HepG2 (cell line): ENCODE data around the gene SART1. TPM values are rescaled to one million over a fixed set of nuclear protein-coding genes. Genes with fewer than 3 reads are reported as not detected.

Source experiments
- ATAC-seq: fragments of 200-7000 bp; cut with Tn5 transposase; 3 replicates; pipeline ENCODE4 v1.9.1; 2020; ENCODE audit warnings: mild to moderate bottlenecking, moderate library complexity
- BruUV-seq: library from RNA; stranded (reverse); fragments of 400-500 nt; replicated peaks from 2 replicates; lab custom pipeline; 2021; lab: Mats Ljungman, UMichigan
- CTCF ChIA-PET: fragments of 300-600 bp; formaldehyde crosslinking; extraction: SDS; loops from one replicate; lab custom pipeline; 2021; ENCODE audit warnings: low total read pairs, inconsistent platforms, low intra/inter-chr PET ratio; lab: Yijun Ruan, JAX
- POLR2A ChIA-PET: fragments of 350-600 bp; sonication (Branson Sonifier 250); formaldehyde crosslinking; loops from one replicate; lab custom pipeline; 2020; ENCODE audit warnings: antibody characterized with exemption, inconsistent platforms; lab: Yijun Ruan, JAX
- DNase-seq: peaks from one replicate; pipeline ENCODE4 v3.0.0-alpha.2; 2015; ENCODE audit warnings: low spot score
- FAIRE-seq: peaks from 3 replicates; lab custom pipeline; 2011; peaks lifted over from hg19 to GRCh38; lab: Jason Lieb, UNC
- H2AFZ ChIP-seq: one replicate; pipeline ENCODE4 v1.6.1; 2011; ENCODE audit warnings: low read length, inconsistent platforms
- H3K27ac ChIP-seq: fragments of 300-600 bp; 3 replicates; pipeline ENCODE4 v1.8.0; 2011; ENCODE audit warnings: mixed run types, mild to moderate bottlenecking, mixed read lengths, low read length, inconsistent platforms; ENCODE audit not compliant: insufficient read depth; ENCODE audit errors: extremely low read length
- H3K27me3 ChIP-seq, 2 experiments: fragments of 200-600 bp in 1 of 2; 2 replicates in 1 of 2; 3 replicates in 1 of 2; pipeline versions ENCODE4 v1.6.0 to v1.8.0; 2011; ENCODE audit warnings: low read length in 2 of 2, mild to moderate bottlenecking in 2 of 2, moderate library complexity in 2 of 2, inconsistent platforms in 1 of 2; ENCODE audit not compliant: insufficient read depth in 2 of 2, control insufficient read depth in 1 of 2
- H3K36me3 ChIP-seq, 2 experiments: fragments of 200-600 bp in 1 of 2; replicated peaks in 1 of 2; 2 replicates in 1 of 2; 3 replicates in 1 of 2; pipeline versions ENCODE4 v1.5.1 to v1.8.0; 2011; ENCODE audit warnings: low read length in 2 of 2, inconsistent platforms in 1 of 2; ENCODE audit not compliant: insufficient read depth in 2 of 2, control insufficient read depth in 1 of 2
- H3K4me1 ChIP-seq: 2 replicates; pipeline ENCODE4 v1.5.1; 2012; ENCODE audit warnings: low read length, inconsistent platforms; ENCODE audit not compliant: insufficient read depth
- H3K4me2 ChIP-seq: 2 replicates; pipeline ENCODE4 v1.6.0; 2011; ENCODE audit warnings: low read depth, low read length, inconsistent platforms
- H3K4me3 ChIP-seq, 3 experiments: fragments of 200-600 bp in 1 of 3; sonication (generic), shearing (Covaris generic) in 1 of 3; replicated peaks in 1 of 3; 2 replicates each; pipeline ENCODE4 v1.5.1; 2011 to 2016; ENCODE audit warnings: low read length in 3 of 3, inconsistent platforms in 2 of 3, low read depth in 2 of 3, mild to moderate bottlenecking in 2 of 3, control low read depth in 1 of 3, mixed read lengths in 1 of 3; ENCODE audit not compliant: insufficient read depth in 1 of 3
- H3K79me2 ChIP-seq: one replicate; pipeline ENCODE4 v1.6.1; 2011; ENCODE audit warnings: low read length, inconsistent platforms; ENCODE audit not compliant: insufficient read depth
- H3K9ac ChIP-seq: 2 replicates; pipeline ENCODE4 v1.6.0; 2011; ENCODE audit warnings: mild to moderate bottlenecking, low read depth, low read length, inconsistent platforms; ENCODE audit not compliant: insufficient read depth
- H3K9me3 ChIP-seq: 2 replicates; pipeline ENCODE4 v1.5.1; 2012; ENCODE audit warnings: mild to moderate bottlenecking, low read length
- H4K20me1 ChIP-seq: 2 replicates; pipeline ENCODE4 v1.6.0; 2011; ENCODE audit warnings: inconsistent platforms, mild to moderate bottlenecking, low read length, moderate library complexity; ENCODE audit not compliant: insufficient read depth
- AGO2 ChIP-seq: fragments of 200-400 bp; formaldehyde crosslinking; optimal IDR thresholded peaks from 2 replicates; pipeline ENCODE3; 2017; ENCODE audit warnings: mild to moderate bottlenecking, low read depth, low read length, moderate library complexity
- ARID4A ChIP-seq: sonication (generic); formaldehyde crosslinking; IDR thresholded peaks from 2 replicates; pipeline ENCODE4 v1.5.0; 2020; ENCODE audit warnings: mild to moderate bottlenecking, missing genetic modification reagents, borderline replicate concordance
- GABPB1 ChIP-seq: IDR thresholded peaks from 2 replicates; pipeline ENCODE4 v1.6.1; 2016; ENCODE audit warnings: mild to moderate bottlenecking, missing genetic modification reagents, moderate library complexity, missing compliant biosample characterization
- HNRNPL ChIP-seq: fragments of 200-400 bp; formaldehyde crosslinking; IDR thresholded peaks from 2 replicates; pipeline ENCODE4 v1.6.1; 2017; ENCODE audit warnings: mild to moderate bottlenecking, low read depth, low read length
- MLXIP ChIP-seq: sonication (generic); formaldehyde crosslinking; IDR thresholded peaks from 2 replicates; pipeline ENCODE4 v1.9.0; 2021; ENCODE audit warnings: missing genetic modification reagents, borderline replicate concordance
- MTF1 ChIP-seq: sonication (generic); formaldehyde crosslinking; IDR thresholded peaks from 2 replicates; pipeline ENCODE4 v1.5.0; 2020; ENCODE audit warnings: missing genetic modification reagents
- RBFOX2 ChIP-seq: fragments of 200-400 bp; formaldehyde crosslinking; IDR thresholded peaks from 2 replicates; pipeline ENCODE4 v1.6.1; 2017; ENCODE audit warnings: low read depth, mild to moderate bottlenecking, low read length
- ZBTB38 ChIP-seq: sonication (generic); formaldehyde crosslinking; IDR thresholded peaks from 2 replicates; pipeline ENCODE4 v1.5.1; 2020; ENCODE audit warnings: mild to moderate bottlenecking, missing genetic modification reagents
- ZMAT3 ChIP-seq: sonication (generic); formaldehyde crosslinking; conservative IDR thresholded peaks from 2 replicates; pipeline ENCODE4 v1.7.0; 2021; ENCODE audit warnings: missing genetic modification reagents
- ZNF234 ChIP-seq: sonication (generic); formaldehyde crosslinking; conservative IDR thresholded peaks from 2 replicates; pipeline ENCODE4 v1.5.1; 2020; ENCODE audit warnings: mild to moderate bottlenecking, missing genetic modification reagents
- ZNF501 ChIP-seq: sonication (generic); formaldehyde crosslinking; IDR thresholded peaks from 2 replicates; pipeline ENCODE4 v1.5.1; 2020; ENCODE audit warnings: mild to moderate bottlenecking, moderate library complexity, missing genetic modification reagents
- ZNF572 ChIP-seq: sonication (generic); formaldehyde crosslinking; IDR thresholded peaks from 2 replicates; pipeline ENCODE4 v1.5.1; 2020; ENCODE audit warnings: mild to moderate bottlenecking, missing genetic modification reagents
- ZNF577 ChIP-seq: sonication (generic); formaldehyde crosslinking; IDR thresholded peaks from 2 replicates; pipeline ENCODE4 v1.4.0; 2020; ENCODE audit warnings: mild to moderate bottlenecking, low read depth, missing genetic modification reagents, borderline replicate concordance
- ZNF883 ChIP-seq: sonication (generic); formaldehyde crosslinking; IDR thresholded peaks from 2 replicates; pipeline ENCODE4 v1.5.1; 2020; ENCODE audit warnings: mild to moderate bottlenecking, missing genetic modification reagents; ENCODE audit errors: not compliant biosample characterization
- WGBS: methylation state at CpG from one replicate; pipeline ENCODE4 v1.1.6; 2017; ENCODE audit warnings: low lambda C conversion rate; 5-methylcytosine and 5-hydroxymethylcytosine counted together
- in situ Hi-C: cut with HindIII; loops from 2 replicates; pipeline ENCODE4 v1.10.0; 2017; ENCODE audit warnings: low pct_unique_long_range_greater_than_20kb; ENCODE audit not compliant: extremely low pct_ligation_motif_present
- intact Hi-C: fragments of 100-400 bp; cut with micrococcal nuclease; formaldehyde crosslinking; loops from one replicate; pipeline ENCODE4 v1.10.0; 2022; ENCODE audit not compliant: unreplicated experiment
- polyA plus RNA-seq, 8 experiments: library from polyadenylated mRNA; depleted of rRNA in 3 of 8; stranded (reverse) in 7 of 8; unstranded in 1 of 8; fragments of >200 nt; fragmentation: Illumina TruSeq in 4 of 8; extraction: Trizol in 4 of 8; gene quantifications; 2 replicates each; pipeline versions ENCODE4 v1.2.1 to v1.2.3, GENCODE V29; 2011 to 2016; ENCODE audit warnings: low read depth in 4 of 8, missing spikeins in 1 of 8, mixed read lengths in 1 of 8; ENCODE audit not compliant: insufficient read depth in 1 of 8
- total RNA-seq, 5 experiments: library from RNA; depleted of rRNA; stranded (reverse); fragments of >200 nt; fragmentation: Illumina TruSeq; extraction: Trizol; gene quantifications; 2 replicates each; pipeline ENCODE4 v1.2.3, GENCODE V29; 2016; ENCODE audit warnings: low read depth in 1 of 5

The SART1 gene
- total and polyA plus RNA-seq, 2 of the 13 experiments (the other 11 are each of a cell fraction or from before 2014, with no cell fraction given), result 11.3 to 22.5 TPM

GRCh38 chr11:65917434-65918210 is 43.9 kb upstream of the SART1 start:
- TF ChIP-seq MTF1 (CRISPR knock-in tag) (no peak), HNRNPL (peak; percentile 95), ZBTB38 (CRISPR knock-in tag) (peak; percentile 51), ZNF572 (CRISPR knock-in tag) (peak; percentile 45; the same call in 1 of the 2 replicates), ZNF577 (CRISPR knock-in tag) (no peak), MLXIP (no peak), RBFOX2 (peak; percentile 72), ZMAT3 (no peak), GABPB1 (peak; percentile 21; the same call in 1 of the 2 replicates), ARID4A (CRISPR knock-in tag) (0 out of 2 replicates have a peak, but pooled peaks have one; percentile 8), ZNF501 (CRISPR knock-in tag) (peak; percentile 42), AGO2 (peak; percentile 77), ZNF883 (CRISPR knock-in tag) (no peak), ZNF234 (CRISPR knock-in tag) (0 out of 2 replicates have a peak, but pooled peaks have one; percentile 29)
- intact Hi-C loops (loop anchor here (2.0 kb wide), 1 partner anchor 27 kb away; the partner anchor contains the start of gene CCDC85B), in situ Hi-C loops (no loop called here)
- Histone ChIP-seq H3K36me3 (no peaks in the 10 kb centered on the region; a peak in 1 of 5 replicates), H3K79me2 (peaks cover 11% of the 10 kb centered on the region), H2AFZ (no peak overlapping the region), H3K9ac (peak overlapping the region; percentile 98), H3K9me3 (no peaks in the 10 kb centered on the region), H4K20me1 (no peaks in the 10 kb centered on the region), H3K4me3 (peak overlapping the region; percentile 88 to 98 (median 92)), H3K27ac (peak overlapping the region; percentile 75), H3K27me3 (peaks cover 0 to 2% of the 10 kb centered on the region in 2 experiments; a peak in 1 of 5 replicates), H3K4me1 (peaks cover 53% of the 10 kb centered on the region), H3K4me2 (peak overlapping the region; percentile 73)
- WGBS, result 95% methylated on average over 18 of the region's 35 CpGs
- ATAC-seq (no peak), DNase-seq (no peak), FAIRE-seq (no peak)
- ChIA-PET POLR2A (interaction anchor here (0.6 to 5.0 kb wide), 7 partner anchors 9 to 43 kb away, joined by 3 to 59 read pairs (median 5); partner anchors contain the start of genes CCDC85B, FIBP and FOSL1), CTCF (no interaction called here)
- BruUV-seq, result no TSS peak
